Neural crest cell (in vitro differentiated cells): ENCODE data around the gene PDZRN4. TPM values are rescaled to one million over a fixed set of nuclear protein-coding genes. Genes with fewer than 3 reads are reported as not detected.
A peak's percentile ranks its signal among the peaks of the same experiment; 100 is the strongest.

ENCODE experiments used
- DNase-seq: peaks from one replicate; pipeline ENCODE4 v3.0.0; 2021; ENCODE audit warnings: low read depth, mixed read lengths, low spot score
- H3K27ac Mint-ChIP-seq: one replicate; pipeline ENCODE4 v1.8.0; 2021; ENCODE audit warnings: mild to moderate bottlenecking, mixed read lengths; ENCODE audit not compliant: unreplicated experiment
- H3K27me3 Mint-ChIP-seq: 2 replicates; pipeline ENCODE4 v1.8.0; 2021; ENCODE audit warnings: low read depth, mild to moderate bottlenecking, mixed read lengths
- H3K36me3 Mint-ChIP-seq: 2 replicates; pipeline ENCODE4 v1.8.0; 2021; ENCODE audit warnings: low read depth, mild to moderate bottlenecking, mixed read lengths
- H3K4me1 Mint-ChIP-seq: 2 replicates; pipeline ENCODE4 v1.8.0; 2021; ENCODE audit warnings: mixed read lengths
- H3K4me3 Mint-ChIP-seq: one replicate; pipeline ENCODE4 v1.8.0; 2021; ENCODE audit warnings: mild to moderate bottlenecking, mixed read lengths
- H3K9me3 Mint-ChIP-seq: 2 replicates; pipeline ENCODE4 v1.8.0; 2021; ENCODE audit warnings: mixed read lengths
- CTCF ChIP-seq: fragments of 200-600 bp; sonication (generic); conservative IDR thresholded peaks from 2 replicates; pipeline ENCODE4 v1.5.0; 2021; ENCODE audit warnings: antibody characterized with exemption, mild to moderate bottlenecking
- long read RNA-seq: library from polyadenylated mRNA; unstranded; transcript quantifications from one replicate; pipeline ENCODE4 v2.0.0, GENCODE V29; 2020
- total RNA-seq: library from RNA; stranded (reverse); gene quantifications from 2 replicates; pipeline ENCODE4 v1.2.1, GENCODE V29; 2021

PDZRN4 gene
- 1.8 and 2.5 TPM in 2 replicates for total RNA-seq
- long read RNA-seq, partial matches to known transcripts, result 1 of 10 reads
- long read RNA-seq, other reads (novel, unspliced or antisense), result 4 of 10 reads

- peaks cover 45% of the 10 kb centered on the region for H3K27me3 Mint-ChIP-seq
- peak within 1 kb of the TSS; percentile 88 for H3K4me3 Mint-ChIP-seq
- H3K4me1 Mint-ChIP-seq, result peaks cover 22% of the 10 kb centered on the region
- peak; percentile 38 for DNase-seq
- H3K9me3 Mint-ChIP-seq, result no peaks in the 10 kb centered on the region
- no peaks in the 10 kb centered on the region for H3K36me3 Mint-ChIP-seq
- no peak for TF ChIP-seq CTCF
- no peak within 1 kb of the TSS for H3K27ac Mint-ChIP-seq
These were observed at the start of gene PDZRN4 for GRCh38 chr12:41188058-41188840. TSS of gene PDZRN4 (plus strand) at chr12:41188320.

- H3K36me3 Mint-ChIP-seq, result no peaks in the 10 kb centered on the region
- no peak for DNase-seq
- no peak for TF ChIP-seq CTCF
These were observed 48.0 kb upstream of the PDZRN4 start for GRCh38 chr12:41140117-41140516.

GRCh38 chr12:41141104-41141503, 47.0 kb upstream of the PDZRN4 start:
- no peaks in the 10 kb centered on the region for H3K4me1 Mint-ChIP-seq
- H3K27ac Mint-ChIP-seq, result no peak overlapping the region
- H3K4me3 Mint-ChIP-seq, result no peak overlapping the region
- H3K9me3 Mint-ChIP-seq, result no peaks in the 10 kb centered on the region
- no peaks in the 10 kb centered on the region for H3K36me3 Mint-ChIP-seq
- no peak for DNase-seq
- TF ChIP-seq CTCF, result no peak
- H3K27me3 Mint-ChIP-seq, result no peaks in the 10 kb centered on the region

More at GRCh38 chr12:41140117-41140516, 48.0 kb upstream of the PDZRN4 start:
- Mint-ChIP-seq H3K27me3 (no peaks in the 10 kb centered on the region), H3K4me3 (no peak overlapping the region), H3K9me3 (no peaks in the 10 kb centered on the region), H3K4me1 (no peaks in the 10 kb centered on the region), H3K27ac (no peak overlapping the region)

- H3K4me3 Mint-ChIP-seq, result no peak overlapping the region
- DNase-seq, result no peak
- no peaks in the 10 kb centered on the region for H3K36me3 Mint-ChIP-seq
- no peak for TF ChIP-seq CTCF
- peaks cover 6% of the 10 kb centered on the region for H3K9me3 Mint-ChIP-seq
- H3K27me3 Mint-ChIP-seq, result no peaks in the 10 kb centered on the region
- H3K27ac Mint-ChIP-seq, result no peak overlapping the region
- H3K4me1 Mint-ChIP-seq, result no peaks in the 10 kb centered on the region
These were observed 45.7 kb upstream of the PDZRN4 start for GRCh38 chr12:41142376-41142775.

GRCh38 chr12:41151793-41152192, 36.3 kb upstream of the PDZRN4 start:
- TF ChIP-seq CTCF, result no peak
- H3K27ac Mint-ChIP-seq, result no peak overlapping the region
- no peaks in the 10 kb centered on the region for H3K36me3 Mint-ChIP-seq
- no peaks in the 10 kb centered on the region for H3K27me3 Mint-ChIP-seq
- H3K4me1 Mint-ChIP-seq, result no peaks in the 10 kb centered on the region
- H3K4me3 Mint-ChIP-seq, result no peak overlapping the region
- H3K9me3 Mint-ChIP-seq, result peaks cover 17% of the 10 kb centered on the region
- DNase-seq, result no peak
